WTC11 (cell line): ENCODE data around the gene USP28.
"Not testable (repeated sequence)": the region's sequence is repeated elsewhere in the genome, so short reads cannot be mapped to it uniquely, and the experiment has no call there.

Experiments used
- ARID4B ChIP-seq: sonication (generic); formaldehyde crosslinking; IDR thresholded peaks from 2 replicates; pipeline ENCODE4 v1.8.0; 2023; ENCODE audit warnings: missing genetic modification reagents, mild to moderate bottlenecking, borderline replicate concordance
- CDX4 ChIP-seq: fragments of 250-450 bp; sonication (Bioruptor Pico); IDR thresholded peaks from 2 replicates; pipeline ENCODE4 v1.9.0; 2021; ENCODE audit warnings: moderate library complexity, mild to moderate bottlenecking, inconsistent platforms, borderline replicate concordance
- CREB1 ChIP-seq: sonication (generic); formaldehyde crosslinking; IDR thresholded peaks from 2 replicates; pipeline ENCODE4 v1.8.0; 2023; ENCODE audit warnings: mild to moderate bottlenecking, missing genetic modification reagents
- CTCF ChIP-seq: fragments of 200-600 bp; IDR thresholded peaks from 2 replicates; pipeline ENCODE4 v1.8.0; 2022; ENCODE audit warnings: antibody characterized with exemption
- ESRRA ChIP-seq: sonication (generic); formaldehyde crosslinking; IDR thresholded peaks from 2 replicates; pipeline ENCODE4 v1.8.1; 2022; ENCODE audit warnings: mild to moderate bottlenecking, missing genetic modification reagents, borderline replicate concordance
- IRF2 ChIP-seq: sonication (generic); formaldehyde crosslinking; IDR thresholded peaks from 2 replicates; pipeline ENCODE4 v1.8.0; 2022; ENCODE audit warnings: low read depth, missing genetic modification reagents, borderline replicate concordance
- MAX ChIP-seq: sonication (generic); formaldehyde crosslinking; IDR thresholded peaks from 2 replicates; pipeline ENCODE4 v1.8.0; 2022; ENCODE audit warnings: mild to moderate bottlenecking, missing genetic modification reagents
- MYBL2 ChIP-seq: sonication (generic); formaldehyde crosslinking; IDR thresholded peaks from 2 replicates; pipeline ENCODE4 v1.8.1; 2023; ENCODE audit warnings: mild to moderate bottlenecking, moderate library complexity, missing genetic modification reagents
- PRRX2 ChIP-seq: fragments of 250-450 bp; sonication (Bioruptor Pico); IDR thresholded peaks from 2 replicates; pipeline ENCODE4 v1.8.0; 2021; ENCODE audit warnings: mild to moderate bottlenecking
- USF1 ChIP-seq: sonication (generic); formaldehyde crosslinking; IDR thresholded peaks from 2 replicates; pipeline ENCODE4 v1.8.0; 2022; ENCODE audit warnings: mild to moderate bottlenecking, missing genetic modification reagents
- ZSCAN18 ChIP-seq: fragments of 250-450 bp; sonication (Bioruptor Pico); IDR thresholded peaks from 2 replicates; pipeline ENCODE4 v2.1.2; 2022; ENCODE audit warnings: mild to moderate bottlenecking, moderate library complexity

- TF ChIP-seq PRRX2; ARID4B; ESRRA; CREB1; CTCF; CDX4 (CRISPR knock-in tag); USF1; MYBL2 (CRISPR knock-in tag); MAX (CRISPR knock-in tag); ZSCAN18; IRF2 (CRISPR knock-in tag): not testable (repeated sequence)
Measured at GRCh38 chr11:113763040-113763439, 112.3 kb downstream of the USP28 start.
